Measurements from ENCODE around the gene MAST4.
A peak's percentile ranks its signal among the peaks of the same experiment; 100 is the strongest.

MAST4 gene

GRCh38 chr5:67058998-67059743, 463.0 kb downstream of the MAST4 start:
- DNase-seq, result no peak

DNA sequence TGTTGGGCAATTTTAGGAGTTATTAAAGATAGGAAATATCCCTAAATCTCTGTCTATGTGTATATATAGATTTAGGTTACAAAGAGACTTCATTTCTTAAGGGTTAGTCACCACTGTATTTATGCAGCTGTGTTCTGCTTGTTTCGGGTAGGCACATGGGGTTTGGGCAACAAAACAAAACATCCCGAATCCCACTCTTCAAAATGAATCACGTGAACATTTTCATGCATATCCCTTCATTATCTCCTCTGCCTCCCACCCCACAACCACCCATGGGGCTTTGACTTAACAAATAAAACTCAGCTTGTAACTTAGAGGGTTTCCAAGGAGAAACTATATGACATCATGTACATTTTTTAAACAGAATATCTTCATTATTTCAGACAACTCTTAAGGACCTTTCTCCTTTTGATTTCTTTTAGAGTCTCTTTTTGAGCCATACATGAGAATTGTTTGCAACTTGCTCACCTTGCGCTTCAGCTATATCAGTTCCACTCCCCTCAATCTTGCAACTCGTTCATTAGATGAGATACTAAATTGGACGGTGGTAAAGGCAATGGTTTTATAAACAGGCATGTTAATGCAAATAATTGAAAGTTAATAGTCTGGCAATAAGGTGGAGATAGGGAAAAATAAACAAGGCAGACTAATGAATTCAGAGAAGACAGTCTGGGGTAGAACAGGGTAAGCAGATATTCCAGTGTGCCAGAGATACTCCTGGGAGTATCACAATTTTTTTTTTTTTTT, 463.7 kb downstream of the MAST4 start:
- DNase-seq, result no peak

DNA sequence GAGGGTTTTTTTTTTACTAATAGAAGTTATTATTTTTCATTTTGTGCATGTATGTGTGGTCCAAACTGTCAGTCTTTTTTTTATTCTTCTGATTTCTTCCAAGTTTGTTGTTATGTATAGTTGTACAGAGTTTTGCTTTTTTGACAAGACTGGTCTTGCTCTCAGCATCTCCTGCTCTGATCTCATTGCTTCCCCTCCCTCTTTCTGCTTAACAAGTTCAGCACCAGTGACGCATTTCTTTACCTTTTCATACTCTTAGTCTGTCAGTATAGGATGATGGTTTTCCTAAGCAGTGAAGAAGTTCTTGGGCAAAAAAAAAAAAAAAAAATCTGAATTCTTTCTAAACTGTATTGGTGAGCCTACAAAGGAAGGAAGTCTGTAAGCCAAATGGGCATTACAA, 465.3 kb downstream of the MAST4 start:
- DNase-seq, result no peak

GRCh38 chr5:67063055-67063454, 466.9 kb downstream of the MAST4 start:
- no peak for DNase-seq

DNA sequence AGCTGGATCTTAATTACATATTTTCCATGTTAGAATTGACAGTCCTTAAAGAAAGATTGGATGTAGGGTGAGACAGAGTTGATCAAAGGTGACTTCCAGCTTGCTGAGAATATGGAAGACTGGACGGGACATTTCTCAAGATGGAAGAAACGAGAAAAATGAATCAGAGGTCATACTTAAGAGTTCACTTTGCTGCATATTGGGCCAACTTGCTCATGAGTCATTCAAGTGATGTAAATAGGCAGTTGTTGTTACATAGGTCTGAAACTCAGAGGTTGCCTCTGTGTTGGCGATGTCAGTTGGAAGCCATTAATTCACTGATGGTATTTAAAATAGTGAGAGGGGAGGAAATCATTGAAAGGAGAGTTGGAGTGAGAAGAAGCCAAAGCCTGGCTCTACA, 467.6 kb downstream of the MAST4 start:
- DNase-seq, result no peak

DNA sequence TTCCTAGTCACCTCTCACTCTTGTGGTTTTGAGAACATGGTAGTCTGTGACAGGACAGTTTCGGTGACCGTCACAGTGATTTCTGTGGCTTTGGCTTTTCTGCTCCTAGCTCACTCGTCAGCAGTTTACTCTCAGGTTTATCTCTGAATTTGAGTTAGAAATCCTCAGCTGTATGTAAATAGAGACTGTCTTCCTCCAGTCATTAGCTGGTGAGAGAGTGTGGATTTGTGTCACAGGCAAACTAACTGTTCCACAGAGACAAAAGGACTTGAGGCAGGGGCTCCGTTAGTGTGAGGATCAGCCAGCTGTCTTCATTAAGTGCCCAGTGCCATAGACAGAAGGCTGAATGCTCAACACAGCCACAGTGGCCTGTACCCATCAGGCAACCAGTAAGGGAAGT, 469.0 kb downstream of the MAST4 start:
- no peak for DNase-seq

- no peak for DNase-seq
Observed at GRCh38 chr5:67065696-67066095, 469.5 kb downstream of the MAST4 start.

GRCh38 chr5:67066815-67067214, 470.6 kb downstream of the MAST4 start:
- DNase-seq, result no peak

- DNase-seq, result no peak
Observed at GRCh38 chr5:67073045-67073680, 477.0 kb downstream of the MAST4 start.

DNA sequence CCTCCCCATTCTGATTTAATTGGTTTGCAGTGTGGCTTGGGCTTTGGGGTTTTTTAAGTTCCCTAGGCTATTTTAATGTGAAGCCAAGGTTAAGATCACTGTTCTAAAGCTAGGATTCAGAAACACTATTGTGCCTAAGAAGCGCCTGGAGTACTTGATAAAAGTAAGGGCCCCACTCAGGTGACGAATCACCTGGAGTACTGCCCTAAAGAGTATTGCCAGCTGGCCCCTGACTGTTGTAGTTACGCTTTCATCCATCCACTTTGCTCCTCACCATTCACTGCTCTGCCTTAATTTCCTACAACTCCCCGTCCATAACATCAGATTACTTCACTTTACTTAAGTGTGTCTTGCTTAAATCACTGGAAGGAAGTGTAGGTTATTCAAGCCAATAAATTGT, 481.1 kb downstream of the MAST4 start:
- DNase-seq, result no peak

DNA sequence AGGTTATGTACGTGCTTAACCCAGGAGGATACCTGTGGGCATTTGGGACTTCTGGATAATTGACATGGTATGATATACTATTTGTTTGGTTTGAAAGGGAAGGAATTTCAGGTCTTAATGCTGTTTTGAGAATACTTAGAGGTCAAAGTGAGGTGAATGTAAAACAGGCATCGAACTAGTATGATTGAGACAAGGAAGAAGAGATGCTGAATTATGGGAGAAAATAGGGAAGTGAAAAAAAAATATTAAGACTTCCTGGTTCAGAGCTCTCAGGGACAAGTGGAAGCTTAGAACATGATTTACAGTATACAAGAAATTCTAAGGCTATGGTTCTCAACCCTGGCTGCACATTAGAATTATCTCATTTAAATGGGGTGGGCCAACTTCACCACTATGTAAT, 485.1 kb downstream of the MAST4 start:
- no peak for DNase-seq

GRCh38 chr5:67082941-67083340, 486.7 kb downstream of the MAST4 start:
- no peak for DNase-seq

- DNase-seq, result peak; percentile 91
Observed at GRCh38 chr5:67085616-67086015, 489.4 kb downstream of the MAST4 start.

GRCh38 chr5:67089200-67089725, 493.1 kb downstream of the MAST4 start:
- DNase-seq, result no peak

DNA sequence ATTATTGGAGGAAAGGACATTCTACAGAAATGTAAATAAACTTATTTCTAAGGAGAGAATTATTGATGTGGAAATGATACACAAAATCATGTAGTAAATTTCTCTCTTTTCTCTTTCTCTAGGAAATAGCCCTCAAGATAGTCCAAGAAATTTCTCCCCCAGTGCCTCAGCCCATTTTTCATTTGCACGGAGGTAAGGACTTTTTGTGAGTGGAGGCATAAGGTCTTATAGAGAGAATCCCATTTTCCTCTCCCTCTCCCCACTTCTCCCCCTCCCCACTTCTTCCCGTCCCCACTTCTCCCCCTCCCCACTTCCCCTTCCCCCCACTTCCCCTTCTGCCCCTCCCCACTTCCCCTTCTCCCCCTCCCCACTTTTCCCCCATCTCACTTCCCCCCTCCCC, 493.8 kb downstream of the MAST4 start:
- DNase-seq, result no peak

- DNase-seq, result no peak
Observed at GRCh38 chr5:67090593-67090992, 494.4 kb downstream of the MAST4 start.

- DNase-seq, result no peak
Observed at GRCh38 chr5:67092535-67092934, 496.3 kb downstream of the MAST4 start.

DNA sequence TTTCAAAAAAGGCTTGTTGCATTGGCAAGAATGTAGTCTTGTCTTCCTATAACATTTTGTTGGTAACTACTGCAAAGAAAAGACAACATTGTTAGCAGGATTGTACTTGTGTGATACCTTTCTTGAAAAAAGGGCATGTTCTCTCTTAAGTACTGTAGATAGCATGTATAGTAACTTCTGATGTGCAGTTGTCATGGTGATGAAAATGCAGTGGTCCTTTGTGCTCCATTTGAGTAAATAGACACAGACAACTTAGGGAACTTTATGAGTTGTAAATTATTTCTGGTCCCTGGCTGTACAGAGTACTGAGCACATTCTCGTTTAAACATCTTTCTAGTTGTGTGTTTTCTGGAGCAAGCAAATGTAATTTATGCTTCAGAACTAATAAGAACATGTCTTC, 497.1 kb downstream of the MAST4 start:
- peak; percentile 47 for DNase-seq

DNA sequence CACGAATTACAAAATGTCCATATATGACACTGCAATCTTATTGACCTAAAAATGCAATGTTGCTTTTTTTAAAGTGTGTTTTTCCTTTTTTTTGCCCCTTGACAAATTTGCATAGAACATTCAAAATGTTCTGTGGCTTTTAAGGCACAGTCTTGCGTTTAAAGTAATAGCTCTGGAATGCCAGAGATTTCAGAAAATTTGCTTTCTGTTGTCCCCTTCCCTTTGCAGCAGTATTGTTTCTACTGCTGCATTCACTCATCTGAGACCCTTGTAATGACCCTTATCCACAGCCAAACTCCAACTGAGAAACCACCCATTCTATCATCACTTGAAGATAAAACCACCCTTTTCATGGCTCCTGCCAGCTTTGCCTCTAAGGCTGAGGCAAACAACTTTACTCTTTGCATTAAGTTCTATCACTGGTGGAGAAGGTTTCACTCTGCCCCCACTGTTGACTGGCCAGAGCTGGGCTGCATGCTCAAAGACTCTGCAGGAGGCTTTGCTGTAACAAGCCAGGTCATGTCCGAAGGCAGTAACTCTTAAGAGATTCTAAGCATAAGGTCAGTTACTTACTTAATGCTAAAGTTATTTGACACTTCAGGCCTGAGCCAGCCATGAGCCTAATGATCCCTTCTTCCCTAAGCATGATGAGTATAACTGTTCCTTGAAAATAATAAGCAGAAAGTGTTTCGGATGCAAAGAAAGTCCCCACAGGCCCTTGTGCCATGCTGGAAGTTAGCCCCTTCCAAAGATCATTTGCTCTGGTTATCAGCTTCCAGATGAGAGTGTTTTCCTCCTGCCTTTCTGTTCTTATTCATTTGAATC, 498.5 kb downstream of the MAST4 start:
- no peak for DNase-seq

DNA sequence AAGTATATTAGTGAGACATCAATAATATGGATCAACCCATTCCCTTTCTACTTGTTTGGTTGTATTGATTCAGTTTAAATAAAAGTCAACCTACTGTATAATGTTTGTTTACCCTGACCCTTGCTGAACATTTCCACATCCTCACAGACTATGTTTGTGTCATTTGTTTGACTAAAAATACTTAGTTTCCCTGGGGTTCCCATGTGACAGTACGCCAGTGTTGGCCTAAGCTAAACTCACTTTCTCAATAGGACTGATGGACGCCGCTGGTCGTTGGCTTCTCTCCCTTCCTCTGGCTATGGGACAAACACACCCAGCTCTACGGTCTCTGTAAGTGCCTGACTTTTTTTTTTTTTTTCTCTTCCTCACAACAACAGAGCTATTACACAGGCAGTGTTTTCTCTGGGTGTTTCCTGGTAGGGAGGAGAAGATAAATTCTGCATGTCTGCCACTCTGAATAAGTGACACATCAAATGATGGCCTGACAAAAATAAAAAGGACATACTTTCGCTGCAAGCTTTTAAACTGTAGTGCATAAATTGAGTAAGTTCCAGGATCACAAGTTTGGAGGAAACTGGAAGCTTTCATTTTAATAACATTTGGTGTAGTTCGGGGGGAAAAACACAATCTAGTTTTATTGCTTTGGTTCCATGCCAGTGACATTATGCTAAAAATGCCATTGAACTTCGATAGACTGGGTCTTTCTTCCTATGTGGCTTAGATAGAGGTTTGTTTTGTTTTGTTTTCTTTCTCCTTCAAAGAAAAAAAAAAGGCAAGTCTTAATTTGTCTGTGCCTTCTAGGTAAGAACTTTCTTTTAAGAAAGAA, 499.4 kb downstream of the MAST4 start:
- peak; percentile 64 for DNase-seq

- DNase-seq, result no peak
Observed at GRCh38 chr5:67098656-67099055, 502.5 kb downstream of the MAST4 start.

GRCh38 chr5:67100301-67100700, 504.1 kb downstream of the MAST4 start:
- no peak for DNase-seq
